ENCODE measurements around the gene MTOR.

Gene MTOR

DNA sequence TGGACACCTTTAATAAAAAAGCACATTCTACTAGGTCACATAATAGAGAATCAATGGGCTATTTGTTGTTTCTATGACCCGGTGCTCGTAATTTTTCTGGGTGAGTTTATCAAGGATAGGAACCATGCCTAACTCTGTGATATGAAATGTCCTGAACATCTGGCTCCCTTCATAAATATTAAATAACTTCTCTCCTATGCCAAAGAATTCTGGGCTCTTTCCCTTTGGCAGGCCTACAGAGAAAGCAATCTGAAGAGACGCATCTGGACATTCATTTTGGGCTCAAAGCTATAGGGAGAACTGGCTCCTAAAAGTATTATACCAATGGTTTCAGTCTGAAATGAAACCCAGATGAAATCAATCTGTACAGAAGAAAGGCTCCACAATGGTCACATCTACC lies 112.0 kb downstream of the MTOR start:
- no peak for DNase-seq (ENCODE audit: low spot score)

DNA sequence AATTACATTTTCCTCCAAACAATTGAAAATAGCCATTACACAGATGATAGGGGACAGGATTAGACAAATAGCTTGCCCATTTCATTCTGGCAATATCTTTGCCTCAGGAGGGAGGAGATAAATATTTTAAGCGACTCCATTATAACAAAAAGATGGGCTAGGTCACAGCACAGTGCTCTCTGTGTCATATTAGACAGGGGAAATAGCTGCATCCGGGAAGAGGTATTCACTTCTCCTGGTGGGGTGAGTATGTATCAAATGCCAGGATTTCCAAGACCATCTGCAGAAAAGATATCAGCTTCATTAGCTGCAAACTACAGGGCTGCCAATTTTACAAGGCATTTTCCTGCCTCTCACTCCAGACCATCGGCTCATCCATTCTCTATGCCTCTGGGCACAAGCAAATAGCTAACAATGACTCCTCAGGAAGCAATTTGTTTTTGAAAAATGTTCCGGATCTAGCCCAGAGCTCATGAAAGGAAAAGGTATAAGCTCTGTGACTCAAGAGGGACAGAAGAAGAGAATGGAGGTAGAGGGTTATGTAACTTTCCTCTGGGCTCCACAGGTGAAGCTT lies 115.1 kb downstream of the MTOR start:
- no peak for DNase-seq (ENCODE audit: low spot score)

DNA sequence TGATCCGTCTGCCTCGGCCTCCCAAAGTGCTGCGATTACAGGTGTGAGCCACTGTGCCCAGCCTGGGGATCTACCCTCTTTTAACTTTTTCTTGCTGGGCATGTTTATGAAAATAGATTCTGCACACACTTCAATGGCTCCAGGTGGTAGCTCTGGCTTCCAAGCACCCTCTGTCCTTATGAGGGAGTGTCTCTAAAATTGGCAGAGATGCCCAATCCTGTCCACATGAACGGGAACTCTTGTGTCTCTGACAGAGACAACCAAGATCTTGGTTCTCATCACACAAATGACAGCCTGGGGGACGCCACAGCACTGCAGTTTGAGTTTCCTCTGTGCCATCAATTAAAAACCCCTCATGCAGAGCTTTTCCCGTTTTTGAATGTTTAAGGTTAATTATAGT lies 116.6 kb downstream of the MTOR start:
- no peak for DNase-seq (ENCODE audit: low spot score)

DNA sequence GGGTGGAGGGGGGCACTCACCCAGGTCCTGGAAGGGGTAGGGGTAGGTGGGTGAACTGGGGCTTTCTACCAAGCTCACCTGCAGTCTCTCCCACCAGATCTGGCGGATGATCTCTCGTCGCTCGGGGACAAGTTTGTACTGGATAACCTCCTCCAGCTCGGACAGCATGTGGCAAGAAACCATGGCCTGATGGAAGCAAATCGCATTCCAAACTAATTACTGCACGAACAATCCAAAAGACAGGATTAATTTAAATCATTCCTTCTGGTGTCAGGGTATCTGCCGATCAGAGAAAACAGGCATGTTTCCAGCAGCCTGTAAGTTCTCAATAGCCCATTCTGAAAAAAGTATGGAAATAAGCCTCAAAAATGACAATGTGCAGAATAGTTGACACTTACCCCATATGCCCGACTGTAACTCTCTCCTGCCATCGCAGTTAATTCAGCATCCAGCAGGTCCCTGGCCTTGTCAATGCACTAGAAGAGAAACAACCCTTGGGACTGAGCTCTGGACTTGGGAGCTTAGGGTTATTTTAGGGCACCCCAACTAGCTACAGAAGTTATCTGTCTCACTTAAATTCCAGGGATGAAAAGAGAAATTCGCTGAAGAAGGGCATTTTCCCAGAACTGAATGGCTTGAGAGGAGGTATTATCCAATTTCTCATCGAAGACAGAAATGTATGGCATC lies 117.6 kb downstream of the MTOR start:
- no peak for DNase-seq (ENCODE audit: low spot score)

DNA sequence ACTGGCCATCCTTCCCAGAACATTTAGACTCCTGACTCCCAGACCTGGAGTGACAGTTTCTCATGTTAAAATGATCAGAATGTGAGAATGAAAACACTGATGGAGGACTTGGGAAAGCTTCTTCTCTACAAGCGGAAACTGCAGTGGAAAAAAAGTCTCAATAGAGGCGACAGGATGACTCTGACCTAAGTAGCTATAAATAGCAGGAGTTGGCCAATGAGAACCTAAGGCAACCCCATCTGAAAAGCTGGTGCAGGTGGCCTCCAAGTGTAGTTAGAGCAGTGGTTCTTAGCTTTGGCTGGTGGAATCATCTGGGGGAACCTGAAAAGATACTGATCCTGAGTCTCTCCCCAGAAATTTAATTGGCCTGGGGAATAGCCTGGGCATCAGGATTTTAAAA lies 118.4 kb downstream of the MTOR start:
- DNase-seq (ENCODE audit: low spot score): no peak

DNA sequence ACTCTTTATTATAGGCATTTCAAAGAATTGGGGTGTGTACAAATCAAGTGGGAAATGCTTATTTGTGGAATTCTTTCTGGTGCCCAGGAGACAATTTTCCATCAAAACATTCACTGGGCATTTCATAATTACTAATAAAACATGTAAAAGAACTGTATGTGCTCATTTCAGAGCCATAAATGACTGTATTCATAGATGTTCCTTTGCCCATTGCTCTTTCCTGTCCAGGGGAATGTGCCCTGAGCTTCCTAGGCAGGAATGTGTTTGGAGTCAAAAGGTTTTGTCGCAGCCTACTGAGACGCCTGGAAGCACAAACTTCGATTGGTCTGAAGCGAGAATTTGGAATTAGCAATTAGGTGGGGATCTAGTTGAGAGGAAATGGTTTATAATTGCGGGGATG lies 119.0 kb downstream of the MTOR start:
- no peak for DNase-seq (ENCODE audit: low spot score)

DNA sequence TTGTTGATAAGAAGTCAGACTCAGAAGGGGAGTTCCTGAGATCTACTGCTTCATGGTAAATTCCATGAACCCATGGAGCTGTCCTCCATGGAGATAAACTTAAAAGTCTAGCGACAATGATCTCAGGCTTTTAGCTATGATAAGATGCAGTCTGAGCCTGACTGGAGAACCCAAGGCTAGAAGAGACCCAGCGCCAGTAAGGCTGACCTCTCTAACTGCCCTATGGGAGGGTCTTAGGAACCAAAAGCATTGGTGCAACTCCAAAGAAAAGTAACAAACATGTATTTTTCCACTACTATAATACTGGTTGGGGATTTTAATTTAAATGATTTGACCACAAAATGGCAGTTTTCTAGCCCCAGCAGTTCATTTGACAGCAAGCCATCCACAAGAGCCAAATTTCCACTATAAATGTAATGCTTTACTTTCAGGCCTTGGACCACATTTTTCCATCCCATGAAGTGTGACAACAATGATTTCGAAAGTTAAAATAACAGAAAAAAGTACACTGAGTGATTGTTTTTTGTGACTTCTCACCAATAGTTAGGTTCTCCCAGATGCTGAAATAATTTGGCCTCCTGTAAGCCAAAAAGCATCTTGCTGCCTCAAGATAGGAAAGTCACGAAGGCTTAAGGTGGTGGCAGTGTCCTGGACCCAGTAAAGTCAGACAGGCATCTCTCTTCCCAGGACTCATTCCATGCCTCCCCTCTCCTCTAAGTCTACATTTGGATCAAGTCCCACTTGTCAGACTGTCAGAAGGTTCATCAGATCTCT lies 119.5 kb downstream of the MTOR start:
- no peak for DNase-seq (ENCODE audit: low spot score)

DNA sequence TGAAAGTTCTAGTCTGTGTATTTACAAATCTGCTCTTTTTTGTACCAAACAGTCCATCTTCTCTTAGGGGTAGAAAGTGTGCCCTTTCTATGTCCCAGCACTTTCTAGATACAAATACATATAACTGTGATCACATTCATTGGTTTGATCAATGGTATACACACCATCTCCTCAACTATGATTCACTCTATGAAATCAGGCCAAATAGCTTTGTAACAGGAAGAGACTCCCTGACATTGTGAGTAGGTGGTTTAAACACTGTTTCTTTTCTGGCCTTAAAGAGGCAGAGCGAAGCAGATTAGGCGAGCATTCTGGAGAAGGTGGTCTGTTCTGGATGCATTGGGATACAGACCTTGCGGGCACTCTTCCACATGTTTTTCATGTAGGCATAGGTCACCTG lies 123.4 kb downstream of the MTOR start:
- peak; percentile 71 for DNase-seq (ENCODE audit: low spot score)

DNA sequence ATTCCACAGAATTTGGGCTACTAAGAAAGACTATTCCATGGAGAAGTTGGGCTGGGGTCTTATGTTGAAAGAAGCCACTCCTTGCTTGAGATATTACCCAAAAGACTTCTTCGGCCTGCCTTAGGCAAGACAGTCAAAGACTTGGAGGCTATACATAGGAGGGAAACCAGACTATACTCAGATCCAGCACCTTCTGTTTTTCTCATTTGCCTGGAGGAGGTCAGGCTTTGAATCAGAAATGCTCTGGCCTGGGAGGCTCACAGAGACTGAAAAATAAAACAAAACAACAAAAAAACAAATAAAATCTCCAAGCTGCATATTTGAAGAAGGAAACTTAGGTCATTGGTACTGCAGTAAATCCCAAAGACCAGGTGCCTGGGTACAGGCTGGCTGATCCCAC lies 124.3 kb downstream of the MTOR start:
- no peak for DNase-seq (ENCODE audit: low spot score)

DNA sequence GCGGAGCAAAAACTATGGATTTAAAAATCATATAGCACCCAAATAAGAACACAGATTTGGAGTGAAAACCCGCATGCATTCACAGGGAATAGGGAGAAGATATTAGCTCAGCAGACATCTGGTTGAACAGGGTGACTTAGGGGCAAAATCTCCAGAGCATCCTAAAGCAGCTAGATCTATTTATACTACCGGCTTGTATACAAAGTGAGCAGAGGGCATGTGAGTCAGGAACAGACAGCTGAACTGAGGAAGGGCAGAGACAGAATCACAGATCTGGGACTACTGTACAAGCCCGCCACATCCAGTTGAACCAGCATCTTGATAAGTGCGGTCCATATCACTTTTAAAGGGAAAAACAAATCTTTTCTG lies 127.5 kb downstream of the MTOR start:
- no peak for DNase-seq (ENCODE audit: low spot score)

DNA sequence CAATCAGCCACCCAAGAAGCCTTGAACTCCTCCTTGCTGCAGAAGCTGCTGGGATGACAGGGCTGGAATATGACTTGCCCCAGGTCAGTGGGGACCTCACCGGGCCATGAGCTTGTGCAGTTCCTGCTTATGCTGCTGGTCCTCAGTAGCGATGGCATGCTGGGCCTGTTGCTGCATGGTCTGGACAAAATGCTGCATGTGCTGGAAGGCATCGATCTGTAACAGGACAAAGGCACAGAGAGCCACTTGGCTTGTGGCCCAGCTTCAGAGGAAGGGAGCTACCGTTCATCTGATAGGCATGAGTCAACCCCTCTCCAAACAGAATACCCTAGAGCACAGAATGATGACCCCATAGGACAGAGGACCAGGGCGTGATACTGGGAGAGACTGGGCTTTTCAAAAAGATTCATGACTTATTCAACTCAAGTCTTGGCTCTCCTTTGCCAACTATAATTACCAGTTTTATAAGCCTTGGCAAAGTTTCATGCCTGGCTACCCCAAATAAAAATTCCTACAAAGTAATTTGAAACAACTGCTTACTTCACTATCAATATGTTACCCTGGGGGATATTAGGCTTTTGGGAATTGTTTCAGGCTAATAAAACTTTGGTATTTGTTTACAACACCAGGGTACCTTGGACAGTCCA lies 128.0 kb downstream of the MTOR start:
- no peak for DNase-seq (ENCODE audit: low spot score)

DNA sequence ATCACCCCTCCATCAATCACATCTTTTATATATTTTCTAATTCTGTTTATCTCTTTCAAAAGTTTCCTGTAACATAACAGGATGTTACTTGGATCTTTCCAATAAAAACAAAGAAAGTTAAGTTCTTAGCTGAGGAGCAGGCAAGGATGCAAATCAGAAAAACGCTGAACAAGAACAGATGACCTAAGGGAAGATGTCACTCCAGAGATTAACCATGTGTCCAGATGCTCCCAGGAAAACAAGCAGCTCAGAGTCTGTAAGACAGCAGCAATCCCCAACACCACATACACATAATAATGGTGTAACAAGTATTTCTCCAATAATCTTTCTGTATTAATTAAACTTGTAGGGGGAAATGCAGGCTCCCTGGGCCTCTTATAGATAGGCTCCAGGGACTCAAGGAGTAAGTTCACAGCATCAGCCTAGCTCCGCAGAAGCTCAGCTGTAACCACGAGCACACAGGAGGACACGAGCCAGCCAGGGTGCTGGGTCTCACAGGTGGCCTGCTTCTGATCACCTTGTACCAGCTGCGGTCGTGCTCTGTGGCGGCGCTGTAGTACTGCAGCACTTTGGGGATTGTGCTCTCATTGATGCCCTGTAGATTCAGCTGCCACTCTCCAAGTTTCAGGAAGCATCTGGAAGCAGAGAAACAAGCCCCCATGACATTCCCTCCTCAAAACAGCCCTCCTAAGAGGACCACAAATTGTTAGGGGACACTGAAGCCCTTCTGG lies 129.6 kb downstream of the MTOR start:
- no peak for DNase-seq (ENCODE audit: low spot score)

DNA sequence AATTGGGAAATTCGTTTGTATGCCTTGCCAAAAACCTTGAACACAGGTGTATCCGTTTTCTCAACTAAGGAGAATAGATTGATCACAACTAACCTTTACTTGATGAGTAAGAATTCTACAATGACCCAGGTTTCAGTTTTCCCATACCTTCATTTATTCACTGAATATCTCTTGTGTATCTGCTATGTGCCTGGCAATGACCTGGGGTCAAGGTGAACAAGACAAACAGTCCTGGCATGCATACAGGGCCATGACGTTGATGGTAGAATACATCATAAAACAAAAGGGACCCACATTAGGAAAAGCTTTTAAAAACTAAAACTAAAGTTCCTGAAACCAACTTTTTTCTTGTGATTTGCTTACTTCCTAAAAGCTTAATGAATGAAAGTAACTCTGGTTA lies 130.5 kb downstream of the MTOR start:
- no peak for DNase-seq (ENCODE audit: low spot score)

DNA sequence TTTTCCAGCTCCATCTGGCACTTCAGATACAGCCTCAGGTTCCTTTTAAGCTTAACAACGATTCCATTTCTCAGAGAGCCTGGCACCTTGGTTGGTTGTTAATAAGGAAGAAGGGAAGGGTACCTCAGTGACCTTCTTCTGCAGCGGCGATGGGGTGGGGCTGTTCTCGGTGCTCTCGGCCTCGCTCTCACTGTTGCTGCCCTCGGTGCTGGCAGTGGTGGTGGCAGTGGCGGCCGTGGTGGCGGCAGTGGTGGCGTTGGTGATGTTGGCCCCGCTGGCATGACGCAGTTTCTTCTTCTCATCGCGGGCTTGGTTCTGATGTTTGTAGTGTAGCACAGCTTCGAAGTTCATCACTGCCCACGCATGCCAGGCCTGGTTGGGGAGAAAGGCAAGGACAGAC lies 131.9 kb downstream of the MTOR start:
- DNase-seq (ENCODE audit: low spot score): no peak

DNA sequence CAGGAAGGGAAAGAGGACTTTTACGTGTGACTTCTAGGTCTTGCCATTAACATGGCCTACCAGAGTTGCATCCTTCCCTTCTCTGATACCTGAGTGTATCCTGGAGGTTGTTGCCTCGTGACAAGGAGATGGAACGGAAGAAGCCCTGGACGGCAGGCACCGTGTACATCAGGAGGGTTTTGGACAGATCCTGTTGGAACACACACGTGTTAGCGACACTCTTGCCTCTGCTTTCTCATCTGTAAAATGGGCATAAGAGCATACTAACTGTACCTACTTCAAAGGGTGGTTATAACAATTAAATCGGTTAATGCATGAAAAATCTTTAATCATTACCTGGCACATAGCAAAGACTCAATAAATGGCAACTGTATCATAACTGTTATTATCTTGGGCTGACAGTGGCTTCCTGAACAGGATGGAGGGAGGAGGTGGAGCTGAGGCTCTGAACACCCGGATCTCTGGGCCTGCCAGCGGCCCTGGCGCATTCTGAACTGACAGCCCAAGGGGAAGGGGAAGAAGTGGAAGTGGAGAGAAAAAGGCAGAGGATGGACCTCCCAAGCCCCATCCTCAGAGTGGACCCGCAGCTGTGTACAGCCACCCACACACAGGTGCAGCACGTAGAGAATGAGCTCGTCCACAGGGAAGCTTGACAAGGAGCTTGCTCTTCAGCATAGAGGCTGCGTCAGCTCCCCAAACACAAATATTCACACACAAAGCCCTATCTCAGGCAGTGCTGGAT lies 132.5 kb downstream of the MTOR start:
- DNase-seq (ENCODE audit: low spot score): no peak

DNA sequence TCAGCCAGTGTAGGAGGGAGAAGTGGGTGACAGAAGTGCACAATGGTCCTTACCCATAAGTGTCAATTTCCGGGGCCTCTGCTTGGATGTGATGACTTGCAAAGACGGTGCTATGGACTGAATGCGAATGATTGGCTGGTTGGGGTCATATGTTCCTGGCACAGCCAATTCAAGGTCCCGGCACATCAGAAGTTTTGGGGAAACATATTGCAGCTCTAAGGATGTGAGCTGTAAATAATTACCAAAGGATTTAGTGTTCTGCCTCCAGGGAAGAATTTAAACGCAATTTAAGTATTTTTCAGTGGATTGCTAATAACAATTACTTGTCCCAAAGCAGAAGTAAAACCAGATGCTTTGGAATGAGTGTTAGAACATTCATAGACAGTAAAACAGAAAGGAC lies 135.8 kb downstream of the MTOR start:
- no peak for DNase-seq (ENCODE audit: low spot score)

DNA sequence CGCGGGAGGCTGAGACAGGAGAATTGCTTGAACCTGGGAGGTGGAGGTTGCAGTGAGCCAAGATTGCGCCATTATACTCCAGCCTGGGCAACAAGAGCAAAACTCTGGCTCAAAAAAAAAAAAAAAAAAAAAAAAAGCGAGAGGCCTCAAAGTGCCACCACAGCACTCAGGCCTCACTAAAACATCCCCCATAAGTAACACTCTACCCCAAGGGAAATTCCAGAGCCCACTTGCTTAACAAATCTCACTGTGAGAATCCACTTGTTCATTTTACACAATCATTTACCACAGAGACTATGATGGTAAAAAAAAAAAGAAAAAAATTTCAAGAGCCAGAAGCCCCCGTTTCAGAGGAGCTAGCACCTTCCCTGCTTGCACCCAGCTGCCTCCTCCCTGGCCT lies 136.4 kb downstream of the MTOR start:
- DNase-seq (ENCODE audit: low spot score): no peak

DNA sequence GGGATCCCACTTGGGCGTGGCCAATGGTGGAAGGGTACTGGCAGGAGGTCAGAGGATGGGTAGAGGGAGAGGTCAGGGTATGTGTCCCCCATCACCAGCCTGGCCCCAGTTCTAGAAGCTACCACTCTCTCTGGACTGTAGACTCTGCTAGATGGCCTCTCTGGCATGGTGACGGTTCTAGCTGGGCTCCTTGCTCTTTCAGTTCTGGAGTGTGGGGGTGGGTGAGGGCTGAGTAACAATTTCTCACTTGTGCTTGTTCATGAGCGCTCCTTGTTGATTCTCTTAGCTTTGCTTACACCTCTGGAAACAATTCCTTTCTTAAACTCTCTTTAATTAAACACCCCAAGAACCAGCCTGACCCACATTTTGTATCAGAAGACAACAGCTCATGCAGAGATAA lies 137.4 kb downstream of the MTOR start:
- DNase-seq (ENCODE audit: low spot score): no peak

DNA sequence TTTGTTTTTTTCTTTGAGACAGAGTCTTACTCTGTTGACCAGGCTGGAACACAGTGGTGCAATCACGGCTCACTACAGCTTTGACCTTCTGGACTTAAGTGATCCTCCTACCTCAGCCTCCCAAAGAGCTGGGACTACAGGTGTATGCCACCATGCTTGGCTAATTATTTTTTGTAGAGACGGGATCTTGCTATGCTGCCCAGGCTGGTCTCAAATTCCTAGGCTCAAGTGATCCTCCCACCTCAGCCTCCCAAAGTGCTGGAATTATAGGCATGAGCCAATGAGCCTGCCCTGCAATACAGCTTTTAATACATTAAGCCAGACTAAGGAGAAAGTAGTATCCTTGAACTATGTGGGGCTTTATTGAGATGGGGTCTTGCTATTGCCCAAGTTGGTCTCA lies 146.0 kb downstream of the MTOR start:
- no peak for DNase-seq (ENCODE audit: low spot score)

DNA sequence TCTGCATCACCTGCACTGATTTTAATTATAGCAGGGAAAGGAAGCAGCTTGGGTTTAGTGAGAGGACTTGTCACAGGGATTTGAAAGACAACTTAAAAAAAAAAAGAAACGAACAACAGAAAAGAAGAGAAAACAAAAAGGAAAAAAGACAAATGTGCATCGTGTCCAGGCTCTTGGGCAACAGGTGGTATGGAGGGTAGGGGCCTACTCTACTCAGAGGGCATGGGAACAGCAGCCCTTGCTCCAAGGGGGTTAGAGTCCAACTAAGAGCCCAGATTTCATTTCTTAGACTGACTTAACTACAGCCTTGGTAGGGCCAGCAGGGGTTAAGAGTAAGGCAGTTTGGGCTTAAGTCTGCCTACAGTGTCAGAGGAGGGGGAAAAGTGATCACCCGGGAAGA lies 147.4 kb downstream of the MTOR start:
- no peak for DNase-seq (ENCODE audit: low spot score)

DNA sequence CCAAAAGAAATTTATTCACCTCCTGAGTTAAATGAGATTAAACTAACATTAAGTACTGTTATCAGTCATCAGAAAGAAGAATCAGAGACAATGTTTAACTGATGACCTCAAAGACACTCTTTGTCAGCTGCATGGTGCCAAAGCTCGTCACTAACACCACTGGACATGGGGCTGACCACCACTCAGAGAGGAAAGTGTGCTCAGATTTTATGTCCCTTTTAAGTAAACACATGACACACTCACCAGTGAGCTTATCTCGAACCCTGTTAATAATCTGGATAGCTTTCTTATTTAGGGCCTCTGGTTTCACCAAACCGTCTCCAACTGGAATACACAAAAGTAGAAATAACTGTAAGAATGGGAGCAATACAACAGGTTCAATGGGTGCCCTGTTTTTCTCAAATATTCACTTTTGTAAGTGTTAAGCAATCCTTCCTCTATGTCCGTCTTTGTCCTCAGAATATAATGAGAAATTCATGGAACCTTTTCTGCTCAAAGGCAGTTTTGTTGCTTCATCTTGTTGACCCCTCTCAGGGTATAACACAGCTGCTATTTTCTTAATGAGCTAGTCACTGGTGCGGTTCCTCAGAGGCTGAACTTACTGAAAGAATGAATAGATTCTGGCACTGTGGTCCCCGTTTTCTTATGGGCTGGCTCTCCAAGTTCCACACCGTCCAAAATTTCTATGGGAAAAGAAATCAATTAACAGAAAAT lies 153.1 kb downstream of the MTOR start:
- DNase-seq (ENCODE audit: low spot score): no peak

All from AG20443 (cell line).